MM.1S (cell line): ENCODE measurements around the gene MGST2.

Experiments
- CTCF ChIP-seq: fragments of 300-600 bp; sonication (generic); IDR thresholded peaks from 2 replicates; pipeline ENCODE4 v1.5.1; 2016; ENCODE audit warnings: antibody characterized with exemption, low read length, mixed read lengths
- EZH2phosphoT487 ChIP-seq: fragments of 300-600 bp; sonication (generic); IDR thresholded peaks from 2 replicates; pipeline ENCODE4 v1.6.1; 2018; ENCODE audit warnings: antibody characterized with exemption, low read length

- TF ChIP-seq CTCF (no peak), EZH2phosphoT487 (no peak)
Measured at GRCh38 chr4:139696491-139696890, 30.9 kb downstream of the MGST2 start.
